OCI-LY1 (cell line): ENCODE measurements around the gene KLF7.

Source experiments
- H2AFZ ChIP-seq: fragments of 200-600 bp; sonication (generic), shearing (Covaris generic); 2 replicates; pipeline ENCODE4 v1.6.0; 2014; ENCODE audit warnings: antibody characterized with exemption, mild to moderate bottlenecking, low read length
- H3F3A ChIP-seq: fragments of 200-600 bp; sonication (generic), shearing (Covaris generic); 2 replicates; pipeline ENCODE4 v1.6.0; 2014; ENCODE audit warnings: mild to moderate bottlenecking, antibody characterized with exemption, low read length, moderate library complexity; ENCODE audit not compliant: insufficient read depth
- H3K27ac ChIP-seq: fragments of 200-600 bp; sonication (generic); 2 replicates; pipeline ENCODE4 v1.5.1; 2014; ENCODE audit warnings: low read length, mixed run types, mild to moderate bottlenecking, low read depth; ENCODE audit not compliant: poor library complexity, severe bottlenecking
- H3K27me3 ChIP-seq: fragments of 200-600 bp; sonication (generic); 2 replicates; pipeline ENCODE4 v1.6.0; 2014; ENCODE audit warnings: antibody characterized with exemption, mild to moderate bottlenecking, low read length, moderate library complexity; ENCODE audit not compliant: insufficient read depth
- H3K36me3 ChIP-seq: fragments of 200-600 bp; sonication (generic); 2 replicates; pipeline ENCODE4 v1.6.1; 2014; ENCODE audit warnings: mild to moderate bottlenecking, antibody characterized with exemption, low read length, moderate library complexity, mixed read lengths; ENCODE audit not compliant: insufficient read depth
- H3K4me1 ChIP-seq: fragments of 200-600 bp; sonication (generic); 2 replicates; pipeline ENCODE4 v1.5.1; 2014; ENCODE audit warnings: mild to moderate bottlenecking, low read length, moderate library complexity; ENCODE audit not compliant: insufficient read depth, severe bottlenecking
- H3K4me2 ChIP-seq: fragments of 200-600 bp; sonication (generic), shearing (Covaris generic); 2 replicates; pipeline ENCODE4 v1.6.1; 2014; ENCODE audit warnings: low read length
- H3K4me3 ChIP-seq: fragments of 200-600 bp; sonication (generic); 2 replicates; pipeline ENCODE4 v1.5.1; 2014; ENCODE audit warnings: low read length, low read depth, mild to moderate bottlenecking, mixed read lengths; ENCODE audit not compliant: poor library complexity, severe bottlenecking
- H3K79me2 ChIP-seq: fragments of 200-600 bp; shearing (Covaris generic); 2 replicates; pipeline ENCODE4 v1.6.1; 2016; ENCODE audit warnings: mixed run types, low read length, mixed read lengths; ENCODE audit not compliant: insufficient read depth
- H3K9ac ChIP-seq: fragments of 200-600 bp; sonication (generic), shearing (Covaris generic); 2 replicates; pipeline ENCODE4 v1.6.1; 2014; ENCODE audit warnings: mild to moderate bottlenecking, low read length, mixed read lengths
- H3K9me2 ChIP-seq: fragments of 200-600 bp; sonication (generic), shearing (Covaris generic); 2 replicates; pipeline ENCODE4 v1.6.1; 2014; ENCODE audit warnings: low read depth, mild to moderate bottlenecking, low read length, mixed read lengths
- H3K9me3 ChIP-seq: fragments of 200-600 bp; shearing (Covaris generic); 2 replicates; pipeline ENCODE4 v1.6.1; 2014; ENCODE audit warnings: low read length, mixed read lengths
- H4K20me1 ChIP-seq: fragments of 200-600 bp; sonication (generic), shearing (Covaris generic); 2 replicates; pipeline ENCODE4 v1.6.0; 2016; ENCODE audit warnings: mild to moderate bottlenecking, low read length; ENCODE audit not compliant: insufficient read depth
- CTCF ChIP-seq: fragments of 200-600 bp; sonication (generic), shearing (Covaris generic); IDR thresholded peaks from 2 replicates; pipeline ENCODE4 v1.5.1; 2017; ENCODE audit warnings: mild to moderate bottlenecking, antibody characterized with exemption, low read length, moderate library complexity, mixed read lengths
- EZH2 ChIP-seq: fragments of 200-600 bp; sonication (generic), shearing (Covaris generic); IDR thresholded peaks from 2 replicates; pipeline ENCODE4 v1.8.0; 2017; ENCODE audit warnings: borderline replicate concordance, mixed run types, mild to moderate bottlenecking, antibody characterized with exemption, low read length, moderate library complexity, mixed read lengths

Gene KLF7

DNA sequence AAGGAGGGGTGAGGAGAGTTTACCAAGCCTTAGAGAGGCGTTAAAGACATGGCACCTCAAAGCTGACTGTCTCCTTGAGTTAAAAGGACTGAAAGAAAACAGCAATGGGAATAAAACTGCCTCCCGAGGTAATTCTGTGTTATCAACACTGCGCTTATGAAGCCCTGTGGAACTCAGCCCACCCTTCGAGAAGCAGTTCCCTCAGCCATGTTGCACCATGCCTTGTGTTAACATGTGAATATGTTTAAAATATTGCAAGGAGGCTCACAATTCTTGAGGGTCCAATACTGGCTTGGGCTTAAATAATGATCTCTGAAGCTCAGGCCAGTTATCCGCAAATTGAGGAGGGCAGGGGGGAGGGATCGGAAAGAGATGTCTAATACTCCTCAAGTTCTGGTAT lies 14.7 kb downstream of the KLF7 start:
- Histone ChIP-seq H3K9me3 (no peaks in the 10 kb centered on the region), H3K9me2 (no peaks in the 10 kb centered on the region), H3K27me3 (no peaks in the 10 kb centered on the region), H3K4me1 (no peaks in the 10 kb centered on the region), H2AFZ (no peak overlapping the region), H3K27ac (no peak overlapping the region), H3K79me2 (no peaks in the 10 kb centered on the region), H3K4me3 (no peak overlapping the region), H3K36me3 (no peaks in the 10 kb centered on the region), H3K4me2 (no peak overlapping the region), H3F3A (no peaks in the 10 kb centered on the region), H3K9ac (no peak overlapping the region), H4K20me1 (no peaks in the 10 kb centered on the region)
- no peak for TF ChIP-seq CTCF
- TF ChIP-seq EZH2 = no peak

GRCh38 chr2:207150284-207150683 lies 15.5 kb downstream of the KLF7 start:
- Histone ChIP-seq H3F3A (no peaks in the 10 kb centered on the region), H3K9me2 (no peaks in the 10 kb centered on the region), H3K79me2 (no peaks in the 10 kb centered on the region), H3K4me1 (no peaks in the 10 kb centered on the region), H3K4me2 (no peak overlapping the region), H3K27ac (no peak overlapping the region), H3K9me3 (no peaks in the 10 kb centered on the region), H3K36me3 (no peaks in the 10 kb centered on the region), H3K4me3 (no peak overlapping the region), H3K9ac (no peak overlapping the region), H2AFZ (no peak overlapping the region), H3K27me3 (no peaks in the 10 kb centered on the region), H4K20me1 (no peaks in the 10 kb centered on the region)
- TF ChIP-seq EZH2 (no peak), CTCF (no peak)

- Histone ChIP-seq H3K36me3 (no peaks in the 10 kb centered on the region), H3K27me3 (no peaks in the 10 kb centered on the region), H4K20me1 (no peaks in the 10 kb centered on the region), H3K4me3 (no peak overlapping the region), H3K27ac (no peak overlapping the region), H3K9me3 (no peaks in the 10 kb centered on the region), H3K79me2 (no peaks in the 10 kb centered on the region), H3F3A (no peaks in the 10 kb centered on the region), H2AFZ (no peak overlapping the region), H3K9ac (no peak overlapping the region), H3K9me2 (no peaks in the 10 kb centered on the region), H3K4me2 (no peak overlapping the region), H3K4me1 (no peaks in the 10 kb centered on the region)
- TF ChIP-seq EZH2 = no peak
- no peak for TF ChIP-seq CTCF
These were observed 16.2 kb downstream of the KLF7 start for GRCh38 chr2:207149249-207150213.
